ENCODE data around the gene SPATA2.

Gene SPATA2

GRCh38 chr20:49919461-49919860, 4.1 kb upstream of the SPATA2 start:
- no peaks in the 10 kb centered on the region for H3K9me3 ChIP-seq (replicated peaks; ENCODE audit: insufficient read depth, low read length)
- 0 out of 2 replicates have a peak, but pooled peaks cover 4% of the 10 kb centered on the region for H3K4me1 ChIP-seq (ENCODE audit: low read length)
- H3F3A ChIP-seq (ENCODE audit: insufficient read depth, low read length): peaks cover 15% of the 10 kb centered on the region
- no peaks in the 10 kb centered on the region for H3K9me2 ChIP-seq (replicated peaks; ENCODE audit: insufficient read depth, low read length)
- H4K20me1 ChIP-seq (ENCODE audit: insufficient read depth, low read length): no peaks in the 10 kb centered on the region
- no peak overlapping the region for H2AFZ ChIP-seq (ENCODE audit: low read length)
- H3K4me2 ChIP-seq (ENCODE audit: low read depth, low read length): no peak overlapping the region
- no peaks in the 10 kb centered on the region for H3K36me3 ChIP-seq (replicated peaks; ENCODE audit: insufficient read depth, low read length)
- H3K27me3 ChIP-seq (replicated peaks; ENCODE audit: insufficient read depth, low read length): no peaks in the 10 kb centered on the region
- H3K9ac ChIP-seq (ENCODE audit: low read length): no peak overlapping the region
- H3K27ac ChIP-seq (ENCODE audit: low read length): no peak overlapping the region
- no peak for TF ChIP-seq EZH2phosphoT487 (IDR thresholded peaks at IDR 0.05; ENCODE audit: low read length)
- H3K4me3 ChIP-seq (ENCODE audit: low read length): no peak overlapping the region
- peaks cover 10% of the 10 kb centered on the region for H3K79me2 ChIP-seq (ENCODE audit: low read length)
- no peak for DNase-seq

- Histone ChIP-seq H3F3A (ENCODE audit: insufficient read depth, low read length) (peaks cover 15% of the 10 kb centered on the region), H3K4me3 (ENCODE audit: low read length) (no peak overlapping the region), H3K79me2 (ENCODE audit: low read length) (peaks cover 14% of the 10 kb centered on the region), H3K9me3 (replicated peaks; ENCODE audit: insufficient read depth, low read length) (no peaks in the 10 kb centered on the region), H2AFZ (ENCODE audit: low read length) (no peak overlapping the region), H3K27ac (ENCODE audit: low read length) (no peak overlapping the region), H3K27me3 (replicated peaks; ENCODE audit: insufficient read depth, low read length) (no peaks in the 10 kb centered on the region), H3K4me2 (ENCODE audit: low read depth, low read length) (no peak overlapping the region), H3K4me1 (ENCODE audit: low read length) (peaks cover 9% of the 10 kb centered on the region; the same call in 1 of the 2 replicates), H4K20me1 (ENCODE audit: insufficient read depth, low read length) (no peaks in the 10 kb centered on the region), H3K9me2 (replicated peaks; ENCODE audit: insufficient read depth, low read length) (no peaks in the 10 kb centered on the region), H3K9ac (ENCODE audit: low read length) (no peak overlapping the region), H3K36me3 (replicated peaks; ENCODE audit: insufficient read depth, low read length) (no peaks in the 10 kb centered on the region)
- TF ChIP-seq CTCF (IDR thresholded peaks at IDR 0.05; ENCODE audit: low read length): no peak
- TF ChIP-seq EZH2 (optimal IDR thresholded peaks at IDR 0.05; ENCODE audit: low read depth, low read length): no peak
- TF ChIP-seq EZH2phosphoT487 (IDR thresholded peaks at IDR 0.05; ENCODE audit: low read length): no peak
- DNase-seq: no peak
Observed at GRCh38 chr20:49919009-49919408, 3.7 kb upstream of the SPATA2 start.

GRCh38 chr20:49918446-49918845, 3.1 kb upstream of the SPATA2 start:
- DNase-seq: no peak
- no peak for TF ChIP-seq CTCF (IDR thresholded peaks at IDR 0.05; ENCODE audit: low read length)
- no peak for TF ChIP-seq EZH2 (optimal IDR thresholded peaks at IDR 0.05; ENCODE audit: low read depth, low read length)
- no peak for TF ChIP-seq EZH2phosphoT487 (IDR thresholded peaks at IDR 0.05; ENCODE audit: low read length)
- no peaks in the 10 kb centered on the region for H3K27me3 ChIP-seq (replicated peaks; ENCODE audit: insufficient read depth, low read length)
- H3F3A ChIP-seq (ENCODE audit: insufficient read depth, low read length): peaks cover 15% of the 10 kb centered on the region
- H3K4me3 ChIP-seq (ENCODE audit: low read length): no peak overlapping the region
- H3K9ac ChIP-seq (ENCODE audit: low read length): no peak overlapping the region
- H2AFZ ChIP-seq (ENCODE audit: low read length): no peak overlapping the region
- H3K9me3 ChIP-seq (replicated peaks; ENCODE audit: insufficient read depth, low read length): no peaks in the 10 kb centered on the region
- H3K36me3 ChIP-seq (replicated peaks; ENCODE audit: insufficient read depth, low read length): no peaks in the 10 kb centered on the region
- H3K4me1 ChIP-seq (ENCODE audit: low read length): peaks cover 14% of the 10 kb centered on the region
- no peaks in the 10 kb centered on the region for H4K20me1 ChIP-seq (ENCODE audit: insufficient read depth, low read length)
- peaks cover 20% of the 10 kb centered on the region for H3K79me2 ChIP-seq (ENCODE audit: low read length)
- H3K4me2 ChIP-seq (ENCODE audit: low read depth, low read length): no peak overlapping the region
- H3K27ac ChIP-seq (ENCODE audit: low read length): no peak overlapping the region
- H3K9me2 ChIP-seq (replicated peaks; ENCODE audit: insufficient read depth, low read length): no peaks in the 10 kb centered on the region

- TF ChIP-seq CTCF (IDR thresholded peaks at IDR 0.05; ENCODE audit: low read length) (no peak), EZH2phosphoT487 (IDR thresholded peaks at IDR 0.05; ENCODE audit: low read length) (no peak), EZH2 (optimal IDR thresholded peaks at IDR 0.05; ENCODE audit: low read depth, low read length) (no peak)
- no peaks in the 10 kb centered on the region for H4K20me1 ChIP-seq (ENCODE audit: insufficient read depth, low read length)
- H3K9me2 ChIP-seq (replicated peaks; ENCODE audit: insufficient read depth, low read length): no peaks in the 10 kb centered on the region
- peaks cover 41% of the 10 kb centered on the region for H3K79me2 ChIP-seq (ENCODE audit: low read length)
- H3K4me3 ChIP-seq (ENCODE audit: low read length): peak overlapping the region; percentile 99
- peaks cover 15% of the 10 kb centered on the region for H3F3A ChIP-seq (ENCODE audit: insufficient read depth, low read length)
- H3K4me2 ChIP-seq (ENCODE audit: low read depth, low read length): peak overlapping the region; percentile 89
- H3K4me1 ChIP-seq (ENCODE audit: low read length): peaks cover 15% of the 10 kb centered on the region
- H3K27me3 ChIP-seq (replicated peaks; ENCODE audit: insufficient read depth, low read length): no peaks in the 10 kb centered on the region
- peak; percentile 37 for DNase-seq
- peak overlapping the region; percentile 97 for H2AFZ ChIP-seq (ENCODE audit: low read length)
- peak overlapping the region; percentile 100 for H3K27ac ChIP-seq (ENCODE audit: low read length)
- H3K9me3 ChIP-seq (replicated peaks; ENCODE audit: insufficient read depth, low read length): no peaks in the 10 kb centered on the region
- peak overlapping the region; percentile 99 for H3K9ac ChIP-seq (ENCODE audit: low read length)
- H3K36me3 ChIP-seq (replicated peaks; ENCODE audit: insufficient read depth, low read length): no peaks in the 10 kb centered on the region
Observed at GRCh38 chr20:49916146-49917002, 1.0 kb upstream of the SPATA2 start.
